ENCODE results near the gene RC3H2.
A peak's percentile ranks its signal among the peaks of the same experiment; 100 is the strongest.

RC3H2 gene, protein sequence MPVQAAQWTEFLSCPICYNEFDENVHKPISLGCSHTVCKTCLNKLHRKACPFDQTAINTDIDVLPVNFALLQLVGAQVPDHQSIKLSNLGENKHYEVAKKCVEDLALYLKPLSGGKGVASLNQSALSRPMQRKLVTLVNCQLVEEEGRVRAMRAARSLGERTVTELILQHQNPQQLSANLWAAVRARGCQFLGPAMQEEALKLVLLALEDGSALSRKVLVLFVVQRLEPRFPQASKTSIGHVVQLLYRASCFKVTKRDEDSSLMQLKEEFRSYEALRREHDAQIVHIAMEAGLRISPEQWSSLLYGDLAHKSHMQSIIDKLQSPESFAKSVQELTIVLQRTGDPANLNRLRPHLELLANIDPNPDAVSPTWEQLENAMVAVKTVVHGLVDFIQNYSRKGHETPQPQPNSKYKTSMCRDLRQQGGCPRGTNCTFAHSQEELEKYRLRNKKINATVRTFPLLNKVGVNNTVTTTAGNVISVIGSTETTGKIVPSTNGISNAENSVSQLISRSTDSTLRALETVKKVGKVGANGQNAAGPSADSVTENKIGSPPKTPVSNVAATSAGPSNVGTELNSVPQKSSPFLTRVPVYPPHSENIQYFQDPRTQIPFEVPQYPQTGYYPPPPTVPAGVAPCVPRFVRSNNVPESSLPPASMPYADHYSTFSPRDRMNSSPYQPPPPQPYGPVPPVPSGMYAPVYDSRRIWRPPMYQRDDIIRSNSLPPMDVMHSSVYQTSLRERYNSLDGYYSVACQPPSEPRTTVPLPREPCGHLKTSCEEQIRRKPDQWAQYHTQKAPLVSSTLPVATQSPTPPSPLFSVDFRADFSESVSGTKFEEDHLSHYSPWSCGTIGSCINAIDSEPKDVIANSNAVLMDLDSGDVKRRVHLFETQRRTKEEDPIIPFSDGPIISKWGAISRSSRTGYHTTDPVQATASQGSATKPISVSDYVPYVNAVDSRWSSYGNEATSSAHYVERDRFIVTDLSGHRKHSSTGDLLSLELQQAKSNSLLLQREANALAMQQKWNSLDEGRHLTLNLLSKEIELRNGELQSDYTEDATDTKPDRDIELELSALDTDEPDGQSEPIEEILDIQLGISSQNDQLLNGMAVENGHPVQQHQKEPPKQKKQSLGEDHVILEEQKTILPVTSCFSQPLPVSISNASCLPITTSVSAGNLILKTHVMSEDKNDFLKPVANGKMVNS

DNA sequence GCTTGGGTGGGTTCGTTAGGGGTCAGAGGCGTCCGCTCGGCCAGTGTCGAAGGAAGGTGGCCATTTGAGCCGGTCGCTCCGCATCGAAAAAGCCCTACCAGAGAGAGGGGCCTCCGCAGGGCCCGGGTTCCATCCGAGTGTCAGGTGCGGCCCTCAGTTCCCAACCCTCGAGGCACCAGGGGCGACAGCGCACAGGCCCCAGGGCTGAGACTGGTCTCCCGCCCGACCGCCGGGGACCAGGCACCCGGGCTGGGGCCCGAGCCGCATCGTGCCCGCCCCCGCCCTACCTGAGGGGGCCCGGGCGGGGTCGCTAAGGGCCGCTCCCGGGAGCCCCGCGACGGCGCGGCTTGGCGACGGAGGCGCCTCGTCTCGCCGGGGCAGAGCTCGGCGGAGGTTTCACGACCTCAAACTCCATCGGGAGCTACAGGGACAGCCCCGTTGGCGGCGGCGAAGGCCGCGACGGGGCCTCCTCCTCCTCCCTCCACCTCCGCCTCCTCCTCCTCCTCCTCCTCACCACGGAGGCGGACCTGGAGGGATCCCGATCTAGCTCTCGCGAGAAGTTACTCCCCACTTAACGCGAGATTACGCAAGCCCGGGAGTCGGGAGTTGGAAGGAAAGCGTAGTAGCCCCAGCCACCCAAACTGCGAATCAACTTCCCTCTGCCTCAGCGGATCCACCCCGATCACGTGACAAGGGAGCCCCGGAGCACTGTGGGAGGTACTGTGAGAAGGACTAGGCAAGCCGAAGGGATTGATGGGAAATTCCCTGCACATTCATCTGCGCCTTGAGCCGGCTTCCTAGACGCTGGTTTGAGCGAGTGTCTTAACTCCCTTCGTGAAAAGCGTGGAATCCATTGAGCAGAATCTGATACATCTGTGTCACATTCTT, at the start of gene RC3H2:
Gene RC3H2, minus strand, starts transcription at position 537 of the 888 bp plus-strand sequence. CDS start 7,850 bp downstream, outside the sequence.
- DNase-seq: peak; percentile 99
- TF ChIP-seq POLR2A (IDR thresholded peaks at IDR 0.05; ENCODE audit: low read length): peak; percentile 98
- TF ChIP-seq GATA1 (IDR thresholded peaks at IDR 0.05; ENCODE audit: low read depth, low read length): no peak

DNA sequence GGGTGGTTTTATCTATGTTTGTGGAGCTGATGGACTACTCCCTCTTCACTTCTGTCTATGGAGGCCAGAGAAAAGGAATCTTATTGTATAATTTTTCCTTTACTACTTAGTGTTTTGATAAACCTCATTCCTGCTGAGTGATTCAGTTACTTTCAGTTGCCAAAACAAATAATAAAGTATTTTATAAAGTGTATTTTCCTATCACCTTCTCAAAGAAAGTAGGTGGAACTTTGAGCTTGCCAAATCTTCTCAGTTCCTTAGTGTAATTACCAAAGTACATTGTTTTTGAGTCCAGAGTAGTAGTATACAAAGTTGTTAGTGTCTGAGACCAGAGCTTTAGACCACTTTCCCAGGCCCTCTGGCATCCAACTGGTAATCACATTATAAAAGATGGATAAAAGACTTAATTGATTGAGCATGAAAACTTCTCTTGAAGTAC, 49.1 kb upstream of the RC3H2 start:
- no peak for DNase-seq
- TF ChIP-seq POLR2A (IDR thresholded peaks at IDR 0.05; ENCODE audit: low read length) (no peak), GATA1 (IDR thresholded peaks at IDR 0.05; ENCODE audit: low read depth, low read length) (no peak)

DNA sequence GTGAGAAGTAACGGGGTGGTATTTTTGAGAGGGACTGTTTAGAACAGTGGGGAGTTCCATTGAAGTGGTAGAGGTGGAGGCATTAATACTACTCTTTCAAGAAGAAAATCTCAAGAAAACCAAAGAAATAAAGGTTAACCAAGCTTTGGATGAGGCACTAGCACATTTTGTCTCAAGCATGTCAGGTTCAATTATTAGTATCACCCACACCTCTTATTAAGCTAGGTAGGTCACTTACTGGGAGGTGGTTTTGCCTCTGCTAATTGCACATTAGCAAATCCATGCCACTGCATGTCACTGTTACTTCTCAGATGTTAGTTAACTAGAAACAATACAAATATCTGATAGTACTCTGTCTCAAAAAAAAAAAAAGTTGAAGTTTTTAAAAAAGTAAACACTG, 45.9 kb upstream of the RC3H2 start:
- TF ChIP-seq GATA1 (IDR thresholded peaks at IDR 0.05; ENCODE audit: low read depth, low read length): no peak
- no peak for TF ChIP-seq POLR2A (IDR thresholded peaks at IDR 0.05; ENCODE audit: low read length)
- no peak for DNase-seq

DNA sequence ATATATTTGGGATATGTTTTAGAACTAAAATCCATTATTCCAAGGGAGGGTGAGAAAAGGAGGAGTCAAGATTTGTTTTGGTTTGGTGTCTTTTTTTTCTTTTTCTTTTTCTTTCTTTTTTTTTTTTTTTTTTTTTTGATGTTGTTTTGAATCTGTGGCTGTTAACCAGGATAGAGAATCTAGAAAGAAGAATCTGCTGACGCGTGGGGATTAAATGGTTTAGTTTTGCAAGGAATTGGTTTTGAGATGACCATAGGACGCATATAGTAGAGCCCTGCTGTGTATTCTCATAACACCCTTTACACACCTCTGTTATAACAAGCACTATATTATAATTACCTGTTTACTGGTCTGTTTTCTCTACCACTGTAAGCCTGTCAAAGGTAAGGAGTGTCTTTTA, 45.1 kb upstream of the RC3H2 start:
- TF ChIP-seq GATA1 (IDR thresholded peaks at IDR 0.05; ENCODE audit: low read depth, low read length) (no peak), POLR2A (IDR thresholded peaks at IDR 0.05; ENCODE audit: low read length) (no peak)

DNA sequence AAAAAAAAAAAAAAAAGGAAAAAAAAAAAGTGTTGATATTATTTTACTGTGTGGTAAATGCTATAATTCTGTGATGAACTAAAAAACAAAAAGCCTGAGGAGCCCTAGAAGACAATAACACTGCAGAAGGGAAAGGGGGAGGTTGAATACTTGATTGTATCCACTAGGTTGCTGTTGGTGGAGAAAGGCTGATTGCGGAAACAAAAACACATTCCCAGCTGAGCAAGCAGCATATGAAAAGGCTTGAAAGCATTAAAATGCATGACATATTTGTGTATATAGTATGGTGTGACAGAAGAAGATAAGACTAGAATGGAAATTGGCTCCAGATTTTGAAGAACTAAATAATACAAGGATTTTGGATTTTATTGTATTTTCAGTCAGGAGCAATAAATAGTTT, 44.5 kb upstream of the RC3H2 start:
- TF ChIP-seq POLR2A (IDR thresholded peaks at IDR 0.05; ENCODE audit: low read length): no peak
- no peak for TF ChIP-seq GATA1 (IDR thresholded peaks at IDR 0.05; ENCODE audit: low read depth, low read length)
- DNase-seq: no peak

More for the DNA sequence above, 45.1 kb upstream of the RC3H2 start:
- DNase-seq: no peak

DNA sequence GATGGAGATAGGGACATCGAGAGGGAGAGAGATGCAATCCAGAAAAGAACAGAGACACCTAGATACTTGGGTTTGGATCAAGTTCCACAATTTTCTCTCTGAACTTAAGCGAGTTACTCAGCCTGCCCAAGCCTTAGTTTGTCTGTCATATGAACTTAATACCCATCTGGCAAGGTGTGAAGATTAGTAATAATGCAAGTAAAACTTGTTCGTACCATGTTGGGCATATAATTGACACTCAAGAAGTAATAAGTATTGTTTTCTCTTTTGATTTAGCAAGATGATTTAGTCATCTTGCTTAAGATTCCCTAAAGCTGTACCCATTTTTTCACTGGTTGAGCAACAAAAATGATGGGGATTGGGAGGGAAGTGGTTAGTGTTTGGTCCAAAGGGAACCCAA, 43.2 kb upstream of the RC3H2 start:
- no peak for TF ChIP-seq POLR2A (IDR thresholded peaks at IDR 0.05; ENCODE audit: low read length)
- no peak for TF ChIP-seq GATA1 (IDR thresholded peaks at IDR 0.05; ENCODE audit: low read depth, low read length)
- no peak for DNase-seq

DNA sequence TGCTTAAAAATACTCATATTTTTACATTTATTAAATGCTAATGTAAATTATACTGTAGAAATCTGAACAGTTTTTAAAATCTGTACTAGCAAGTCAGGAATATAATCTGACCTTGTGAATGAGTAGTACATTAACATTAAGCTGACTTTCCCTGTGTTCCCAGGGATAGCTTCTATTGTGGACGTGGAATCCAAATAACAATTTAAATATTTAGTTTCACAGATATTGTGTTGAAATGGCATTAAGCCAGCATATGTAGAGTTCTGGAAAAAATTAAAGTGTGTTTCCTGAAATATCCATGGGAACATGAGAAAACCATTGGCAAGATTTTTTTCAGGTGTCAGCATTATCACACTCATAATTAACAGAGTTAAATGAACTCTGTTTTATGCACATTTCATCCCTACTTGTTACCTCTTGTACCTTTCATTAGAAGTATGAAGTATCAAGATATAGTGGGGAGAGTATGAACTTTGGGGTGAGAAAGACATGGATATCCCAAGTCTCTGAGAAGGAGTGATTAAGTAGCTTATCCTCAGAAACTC, 41.4 kb upstream of the RC3H2 start:
- no peak for DNase-seq

DNA sequence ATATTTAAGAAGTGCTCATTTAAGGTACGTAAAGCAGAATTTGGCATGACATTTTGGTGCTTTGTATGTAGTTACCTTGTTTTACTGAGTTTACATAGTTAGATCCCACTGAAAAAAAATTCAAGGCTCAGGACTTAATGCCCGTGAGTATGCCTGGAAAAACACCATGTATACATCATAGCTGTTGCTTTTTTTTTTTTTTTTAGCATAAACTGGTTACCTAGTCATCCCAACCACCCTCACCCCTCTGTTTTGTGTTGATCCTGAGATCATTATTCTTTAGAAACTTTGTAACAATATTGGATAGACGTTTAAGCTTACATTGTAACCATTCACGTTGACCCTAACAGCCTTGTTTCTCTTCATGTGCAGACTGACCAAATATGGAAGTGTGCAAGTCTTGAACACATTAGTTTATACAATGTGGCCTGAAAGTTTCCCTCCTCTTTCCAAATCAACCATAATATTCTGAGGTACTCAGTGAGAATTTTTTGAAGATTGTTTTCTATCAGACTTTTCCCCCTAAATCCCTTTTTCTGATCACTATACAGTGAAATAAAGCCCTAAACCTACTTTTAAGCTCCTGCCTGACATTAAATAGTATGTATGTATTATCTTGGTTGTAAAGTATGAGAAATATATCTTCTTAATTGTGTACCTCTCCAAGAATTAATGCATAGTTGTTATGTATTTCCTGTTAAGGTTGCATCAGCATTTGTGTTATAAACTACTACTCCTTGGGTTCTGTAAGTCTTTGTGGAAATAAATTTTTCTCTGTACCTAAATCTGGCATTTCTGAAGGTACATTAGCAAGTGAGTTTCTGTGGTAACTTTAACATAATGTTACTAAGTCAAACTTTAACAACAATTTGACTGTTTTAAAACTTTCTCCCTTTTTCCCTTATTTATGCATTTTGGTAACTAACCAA, 40.1 kb upstream of the RC3H2 start:
- TF ChIP-seq POLR2A (IDR thresholded peaks at IDR 0.05; ENCODE audit: low read length): no peak
- TF ChIP-seq GATA1 (IDR thresholded peaks at IDR 0.05; ENCODE audit: low read depth, low read length): no peak
- peak in 1 of 2 experiments; percentile 7 for DNase-seq

More for the DNA sequence above, 41.4 kb upstream of the RC3H2 start:
- no peak for TF ChIP-seq POLR2A (IDR thresholded peaks at IDR 0.05; ENCODE audit: low read length)
- no peak for TF ChIP-seq GATA1 (IDR thresholded peaks at IDR 0.05; ENCODE audit: low read depth, low read length)

DNA sequence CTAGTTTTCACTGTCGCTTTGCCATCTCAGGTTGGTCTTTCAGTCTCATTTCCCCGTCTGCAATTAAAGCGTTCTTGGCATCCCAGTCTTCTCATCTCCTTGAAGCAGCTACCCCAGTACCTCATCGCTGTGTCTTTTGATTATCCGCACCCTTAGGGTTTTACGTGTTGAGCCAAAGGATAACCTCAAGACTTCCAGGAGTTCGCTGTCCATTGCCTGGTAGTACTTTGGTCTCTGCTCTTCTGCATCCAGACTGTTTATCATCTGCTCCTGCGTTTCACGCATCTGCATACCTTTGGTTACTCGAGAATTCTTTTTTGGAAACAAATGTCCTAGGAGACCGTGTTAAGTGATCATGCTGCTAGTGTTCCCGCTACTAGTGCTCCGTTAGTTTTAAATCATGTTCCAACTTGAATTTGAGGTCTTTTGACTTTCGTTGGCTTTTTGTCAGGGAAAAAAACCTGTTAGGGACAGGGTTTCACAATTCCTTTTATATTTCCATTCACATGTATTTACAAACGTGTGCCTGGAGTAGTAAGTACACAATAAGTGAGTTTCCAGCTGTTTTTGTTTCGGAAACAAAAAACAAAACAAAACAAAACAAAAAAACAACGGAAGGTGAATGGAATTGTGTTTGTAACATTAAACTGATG, 36.5 kb upstream of the RC3H2 start:
- TF ChIP-seq POLR2A (IDR thresholded peaks at IDR 0.05; ENCODE audit: low read length) (no peak), GATA1 (IDR thresholded peaks at IDR 0.05; ENCODE audit: low read depth, low read length) (no peak)
- DNase-seq: peak; percentile 62 to 74

DNA sequence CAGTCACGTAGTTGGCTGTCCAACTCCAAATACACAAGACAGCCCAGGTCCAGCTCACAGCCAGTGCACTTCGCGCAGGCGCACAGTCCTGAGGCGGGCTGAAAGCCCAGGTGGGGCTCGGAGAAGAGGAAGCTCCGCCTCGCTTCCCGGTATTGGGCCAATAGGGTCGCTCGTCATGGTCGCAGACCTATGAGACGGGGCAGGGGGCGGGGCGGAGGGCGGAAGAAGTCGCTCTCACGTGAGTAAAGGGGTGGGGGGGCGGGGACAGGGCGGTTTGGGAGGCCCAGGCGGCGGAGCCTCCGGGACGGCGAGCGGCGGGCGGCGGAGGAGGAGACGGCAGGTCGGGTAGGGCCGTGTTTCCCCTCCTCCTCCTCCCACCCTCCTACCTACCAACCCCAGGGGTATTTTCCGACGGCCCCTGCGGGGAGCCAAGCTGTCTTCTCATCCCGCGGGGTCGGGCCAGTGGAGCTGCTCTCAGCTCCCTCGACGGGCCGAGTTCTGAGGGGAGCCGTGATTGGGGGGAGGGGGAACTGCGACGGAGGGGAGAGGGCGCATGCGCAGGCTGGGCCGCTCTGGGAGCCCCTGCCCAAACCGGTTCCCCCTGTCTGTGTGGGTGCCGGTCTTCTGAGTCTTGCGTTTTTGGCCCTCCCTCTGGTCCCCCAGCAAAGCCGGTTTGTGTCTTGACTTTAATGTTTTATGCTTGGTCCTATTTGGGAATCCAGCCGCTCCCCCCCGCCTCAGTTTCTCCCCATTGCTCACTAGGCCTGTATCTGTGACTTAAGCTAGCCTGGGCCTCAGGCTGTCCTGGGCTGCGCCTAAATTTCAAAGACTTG, 35.8 kb upstream of the RC3H2 start, which contains the start of gene RABGAP1:
Gene RABGAP1, plus strand, starts transcription at position 272 of the 833 bp plus-strand sequence. CDS start 16,040 bp downstream, outside the sequence.
- DNase-seq: peak; percentile 99
- TF ChIP-seq GATA1 (IDR thresholded peaks at IDR 0.05; ENCODE audit: low read depth, low read length) (no peak), POLR2A (IDR thresholded peaks at IDR 0.05; ENCODE audit: low read length) (peak; percentile 48)
